ENCODE measurements around the gene DNMT3A.

DNMT3A gene

GRCh38 chr2:25246001-25246400, 95.7 kb downstream of the DNMT3A start:
- TF ChIP-seq EZH2phosphoT487 (IDR thresholded peaks at IDR 0.05; ENCODE audit: borderline replicate concordance), result no peak
- no peak for TF ChIP-seq CTCF (conservative IDR thresholded peaks at IDR 0.05; ENCODE audit: low read length)
- Histone ChIP-seq H3K4me2 (ENCODE audit: low read depth, low read length, poor library complexity, severe bottlenecking) (no peak overlapping the region), H3K9me2 (replicated peaks; ENCODE audit: low read depth, low read length) (no peaks in the 10 kb centered on the region), H3K36me3 (ENCODE audit: insufficient read depth, low read length) (peaks cover 72% of the 10 kb centered on the region; the same call in 1 of the 2 replicates), H3F3A (ENCODE audit: low read depth) (no peaks in the 10 kb centered on the region), H3K4me3 (ENCODE audit: low read length, poor library complexity, severe bottlenecking) (no peak overlapping the region), H3K27me3 (ENCODE audit: insufficient read depth, low read length, poor library complexity, severe bottlenecking) (no peaks in the 10 kb centered on the region), H3K4me1 (ENCODE audit: insufficient read depth, low read length, poor library complexity, severe bottlenecking) (peaks cover 23% of the 10 kb centered on the region), H3K79me2 (ENCODE audit: insufficient read depth, low read length) (peaks cover 53% of the 10 kb centered on the region), H2AFZ (ENCODE audit: low read length) (no peak overlapping the region), H4K20me1 (ENCODE audit: insufficient read depth, low read length, poor library complexity, severe bottlenecking) (peaks cover 26% of the 10 kb centered on the region), H3K9ac (ENCODE audit: low read depth, low read length, poor library complexity, severe bottlenecking) (no peak overlapping the region), H3K9me3 (ENCODE audit: insufficient read depth, low read depth, low read length) (no peaks in the 10 kb centered on the region)

- Histone ChIP-seq H2AFZ (ENCODE audit: low read length) (no peak overlapping the region), H3K9me2 (replicated peaks; ENCODE audit: low read depth, low read length) (no peaks in the 10 kb centered on the region), H4K20me1 (ENCODE audit: insufficient read depth, low read length, poor library complexity, severe bottlenecking) (peaks cover 24% of the 10 kb centered on the region), H3K4me2 (ENCODE audit: low read depth, low read length, poor library complexity, severe bottlenecking) (no peak overlapping the region), H3F3A (ENCODE audit: low read depth) (no peaks in the 10 kb centered on the region), H3K79me2 (ENCODE audit: insufficient read depth, low read length) (peaks cover 44% of the 10 kb centered on the region), H3K36me3 (ENCODE audit: insufficient read depth, low read length) (peaks cover 80% of the 10 kb centered on the region; the same call in 1 of the 2 replicates), H3K4me3 (ENCODE audit: low read length, poor library complexity, severe bottlenecking) (no peak overlapping the region), H3K9me3 (ENCODE audit: insufficient read depth, low read depth, low read length) (no peaks in the 10 kb centered on the region), H3K27me3 (ENCODE audit: insufficient read depth, low read length, poor library complexity, severe bottlenecking) (no peaks in the 10 kb centered on the region), H3K4me1 (ENCODE audit: insufficient read depth, low read length, poor library complexity, severe bottlenecking) (peaks cover 16% of the 10 kb centered on the region), H3K9ac (ENCODE audit: low read depth, low read length, poor library complexity, severe bottlenecking) (no peak overlapping the region)
- no peak for TF ChIP-seq CTCF (conservative IDR thresholded peaks at IDR 0.05; ENCODE audit: low read length)
- TF ChIP-seq EZH2phosphoT487 (IDR thresholded peaks at IDR 0.05; ENCODE audit: borderline replicate concordance), result no peak
Observed at GRCh38 chr2:25245141-25245540, 96.6 kb downstream of the DNMT3A start.

GRCh38 chr2:25243995-25244394, 97.7 kb downstream of the DNMT3A start:
- peaks cover 14% of the 10 kb centered on the region for H4K20me1 ChIP-seq (ENCODE audit: insufficient read depth, low read length, poor library complexity, severe bottlenecking)
- no peak overlapping the region for H3K4me3 ChIP-seq (ENCODE audit: low read length, poor library complexity, severe bottlenecking)
- H3K9ac ChIP-seq (ENCODE audit: low read depth, low read length, poor library complexity, severe bottlenecking), result no peak overlapping the region
- no peak overlapping the region for H2AFZ ChIP-seq (ENCODE audit: low read length)
- TF ChIP-seq EZH2phosphoT487 (IDR thresholded peaks at IDR 0.05; ENCODE audit: borderline replicate concordance) (no peak), CTCF (conservative IDR thresholded peaks at IDR 0.05; ENCODE audit: low read length) (no peak)
- peaks cover 92% of the 10 kb centered on the region; the same call in 1 of the 2 replicates for H3K36me3 ChIP-seq (ENCODE audit: insufficient read depth, low read length)
- no peaks in the 10 kb centered on the region for H3F3A ChIP-seq (ENCODE audit: low read depth)
- H3K4me2 ChIP-seq (ENCODE audit: low read depth, low read length, poor library complexity, severe bottlenecking), result no peak overlapping the region
- H3K9me2 ChIP-seq (replicated peaks; ENCODE audit: low read depth, low read length), result no peaks in the 10 kb centered on the region
- peaks cover 33% of the 10 kb centered on the region for H3K79me2 ChIP-seq (ENCODE audit: insufficient read depth, low read length)
- no peaks in the 10 kb centered on the region for H3K27me3 ChIP-seq (ENCODE audit: insufficient read depth, low read length, poor library complexity, severe bottlenecking)
- peaks cover 5% of the 10 kb centered on the region for H3K4me1 ChIP-seq (ENCODE audit: insufficient read depth, low read length, poor library complexity, severe bottlenecking)
- H3K9me3 ChIP-seq (ENCODE audit: insufficient read depth, low read depth, low read length), result no peaks in the 10 kb centered on the region

Measured in Loucy (cell line).